Activated CD8-positive, alpha-beta T cell treated with anti-CD3 and anti-CD28 coated beads, Interleukin-2, amount 10 ng/mL, durations not matched to agents 7 days and 5 days (primary cell): ENCODE results near the gene DCAF11. TPM values are rescaled to one million over a fixed set of nuclear protein-coding genes. Genes with fewer than 3 reads are reported as not detected.
A peak's percentile ranks its signal among the peaks of the same experiment; 100 is the strongest.

ENCODE experiments used
- ATAC-seq: fragments of 150-1000 bp; cut with Tn5 transposase; one replicate; pipeline ENCODE4 v1.10.0; 2021; ENCODE audit warnings: moderate library complexity
- CTCF ChIA-PET: fragments of 350-600 bp; sonication (Branson Sonifier 250); formaldehyde crosslinking; loops from one replicate; lab custom pipeline; 2021; ENCODE audit warnings: antibody characterized with exemption; lab: Charles Lee
- POLR2A ChIA-PET: fragments of 350-600 bp; sonication (Branson Sonifier 250); formaldehyde crosslinking; loops from one replicate; lab custom pipeline; 2021; ENCODE audit warnings: antibody characterized with exemption; lab: Charles Lee
- DNase-seq: peaks from one replicate; pipeline ENCODE4 v3.0.0-alpha.2; 2020
- H3K27ac Mint-ChIP-seq: one replicate; pipeline ENCODE4 v1.8.0; 2021; ENCODE audit warnings: mild to moderate bottlenecking, mixed read lengths
- H3K27me3 Mint-ChIP-seq: one replicate; pipeline ENCODE4 v1.8.0; 2021; ENCODE audit warnings: low read depth, mixed read lengths
- H3K36me3 Mint-ChIP-seq: one replicate; pipeline ENCODE4 v1.8.0; 2021; ENCODE audit warnings: low read depth, mixed read lengths
- H3K4me1 Mint-ChIP-seq: one replicate; pipeline ENCODE4 v1.8.0; 2021; ENCODE audit warnings: low read depth, mixed read lengths
- H3K4me3 Mint-ChIP-seq: one replicate; pipeline ENCODE4 v1.8.0; 2021; ENCODE audit warnings: mild to moderate bottlenecking, mixed read lengths
- H3K9me3 Mint-ChIP-seq: one replicate; pipeline ENCODE4 v1.8.0; 2022; ENCODE audit warnings: mixed read lengths; ENCODE audit not compliant: insufficient read depth
- total RNA-seq, 2 experiments: library from RNA; stranded (reverse); gene quantifications; one replicate each; pipeline ENCODE4 v1.2.3, GENCODE V29; 2021

The DCAF11 gene
- total RNA-seq, 2 experiments from 2014 or later: 101 to 107 TPM

DNA sequence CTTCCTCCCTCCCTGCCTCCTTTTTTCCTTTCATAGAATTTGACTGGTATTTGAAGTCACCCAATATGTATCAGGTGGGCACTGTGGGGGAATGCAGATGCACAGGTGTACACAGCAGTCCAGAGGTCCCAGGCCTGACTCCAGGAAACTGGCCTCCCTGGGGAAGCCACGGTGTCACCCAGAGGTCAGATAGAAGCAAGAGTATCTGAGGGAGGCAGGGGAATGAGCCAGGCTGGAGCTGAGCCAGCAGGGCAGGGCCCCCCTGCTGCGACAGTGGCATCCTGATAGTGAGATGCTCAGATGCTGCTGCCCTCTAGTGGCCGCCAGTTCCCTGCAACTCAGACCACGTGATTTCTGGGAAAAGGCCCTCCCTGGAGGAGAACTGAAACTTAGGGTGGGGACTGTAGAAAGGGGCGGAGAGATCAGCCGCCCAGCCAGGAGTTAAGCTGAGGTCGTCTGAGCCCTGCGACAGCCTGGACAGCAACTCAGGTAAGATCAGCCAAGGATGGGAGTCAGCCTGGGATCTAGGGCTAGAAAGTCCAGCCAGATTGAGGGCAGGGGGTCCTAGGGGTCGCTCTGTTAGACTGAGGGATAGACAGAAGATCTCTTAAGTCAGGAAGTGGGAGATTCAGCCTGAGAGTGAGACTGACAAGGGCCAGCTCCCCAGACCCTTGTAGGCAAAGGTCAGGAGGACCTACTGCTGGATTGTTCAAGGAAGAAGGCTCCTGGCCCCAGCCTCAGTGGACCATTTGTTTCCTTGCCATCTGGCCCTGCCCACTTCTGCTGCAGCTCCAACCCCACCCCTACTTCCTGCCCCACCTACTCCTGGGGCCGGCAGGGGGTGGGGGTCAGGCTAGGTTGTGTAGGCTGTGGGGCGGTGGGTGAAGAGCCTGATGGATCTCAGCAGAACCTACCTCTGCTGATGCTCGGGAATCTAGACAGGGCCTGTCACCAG, 46.5 kb downstream of the DCAF11 start, which contains the start of gene IRF9:
IRF9 (plus strand) TSS at position 416 of the 955 bp plus-strand sequence. CDS start 880 bp downstream, outside the sequence.
- peak; percentile 99 for DNase-seq
- ChIA-PET POLR2A (interaction anchor here (0.5 to 7.6 kb wide), 41 partner anchors 10 to 1228 kb away, joined by 3 to 229 read pairs (median 7); partner anchors contain the start of genes CBLN3, CHMP4A, DCAF11 and EMC9), CTCF (interaction anchor here (0.7 to 4.2 kb wide), 39 partner anchors 10 to 270 kb away, joined by 3 to 77 read pairs (median 6); partner anchors contain the start of genes CARMIL3, CHMP4A, CIDEB and DCAF11)

DNA sequence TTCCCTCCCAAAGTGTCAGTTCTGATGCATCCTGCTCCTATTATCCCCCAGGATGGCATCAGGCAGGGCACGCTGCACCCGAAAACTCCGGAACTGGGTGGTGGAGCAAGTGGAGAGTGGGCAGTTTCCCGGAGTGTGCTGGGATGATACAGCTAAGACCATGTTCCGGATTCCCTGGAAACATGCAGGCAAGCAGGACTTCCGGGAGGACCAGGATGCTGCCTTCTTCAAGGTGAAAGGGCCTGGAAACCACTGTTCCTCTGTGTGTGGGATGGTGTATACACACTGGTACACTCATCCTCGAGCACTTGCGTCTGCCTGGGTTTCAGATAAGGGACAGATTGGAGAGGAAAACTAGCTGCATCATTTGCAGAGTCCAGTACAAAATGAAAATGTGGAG, 47.5 kb downstream of the DCAF11 start:
- Mint-ChIP-seq H3K36me3 (peaks cover 91% of the 10 kb centered on the region), H3K4me1 (peaks cover 60% of the 10 kb centered on the region), H3K9me3 (no peaks in the 10 kb centered on the region), H3K4me3 (peak overlapping the region; percentile 92), H3K27me3 (no peaks in the 10 kb centered on the region), H3K27ac (peak overlapping the region; percentile 100)
- CTCF ChIA-PET: interaction anchor here (1.1 to 4.2 kb wide), 18 partner anchors 9 to 269 kb away, joined by 3 to 77 read pairs (median 11); partner anchors contain the start of genes CARMIL3, CHMP4A, CIDEB and DCAF11
- ATAC-seq: no peak
- DNase-seq: no peak
- POLR2A ChIA-PET: interaction anchor here (0.6 to 7.6 kb wide), 28 partner anchors 9 to 1068 kb away, joined by 3 to 229 read pairs (median 16); partner anchors contain the start of genes CHMP4A, DCAF11, EMC9 and IPO4

More for the DNA sequence above, 46.5 kb downstream of the DCAF11 start, which contains the start of gene IRF9:
- Mint-ChIP-seq H3K4me3 (peak within 1 kb of the TSS; percentile 92), H3K4me1 (peaks cover 58% of the 10 kb centered on the region), H3K36me3 (peaks cover 88% of the 10 kb centered on the region), H3K9me3 (no peaks in the 10 kb centered on the region), H3K27me3 (no peaks in the 10 kb centered on the region), H3K27ac (peak within 1 kb of the TSS; percentile 100)
- ATAC-seq: peak; percentile 86

DNA sequence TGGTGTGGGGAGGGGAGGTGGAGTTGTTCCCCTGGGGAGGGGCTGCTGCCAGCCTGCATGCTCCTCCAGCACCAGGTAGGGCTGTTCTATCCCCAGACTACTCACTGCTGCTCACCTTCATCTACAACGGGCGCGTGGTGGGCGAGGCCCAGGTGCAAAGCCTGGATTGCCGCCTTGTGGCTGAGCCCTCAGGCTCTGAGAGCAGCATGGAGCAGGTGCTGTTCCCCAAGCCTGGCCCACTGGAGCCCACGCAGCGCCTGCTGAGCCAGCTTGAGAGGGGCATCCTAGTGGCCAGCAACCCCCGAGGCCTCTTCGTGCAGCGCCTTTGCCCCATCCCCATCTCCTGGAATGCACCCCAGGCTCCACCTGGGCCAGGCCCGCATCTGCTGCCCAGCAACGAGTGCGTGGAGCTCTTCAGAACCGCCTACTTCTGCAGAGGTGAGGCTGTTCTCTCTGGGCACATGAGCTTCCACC, 50.0 kb downstream of the DCAF11 start:
- ChIA-PET CTCF (interaction anchor here (1.1 kb wide), 1 partner anchor 133 kb away, joined by 3 read pairs; no protein-coding TSS in a partner anchor), POLR2A (interaction anchor here (0.6 to 7.6 kb wide), 13 partner anchors 9 to 84 kb away, joined by 3 to 229 read pairs (median 4); partner anchors contain the start of genes DCAF11, IPO4, NRL and PSME2)
- Mint-ChIP-seq H3K27ac (peak overlapping the region; percentile 82), H3K9me3 (no peaks in the 10 kb centered on the region), H3K4me1 (peaks cover 66% of the 10 kb centered on the region), H3K4me3 (peak overlapping the region; percentile 20), H3K36me3 (peaks cover 84% of the 10 kb centered on the region), H3K27me3 (no peaks in the 10 kb centered on the region)
- no peak for DNase-seq
- ATAC-seq: no peak

DNA sequence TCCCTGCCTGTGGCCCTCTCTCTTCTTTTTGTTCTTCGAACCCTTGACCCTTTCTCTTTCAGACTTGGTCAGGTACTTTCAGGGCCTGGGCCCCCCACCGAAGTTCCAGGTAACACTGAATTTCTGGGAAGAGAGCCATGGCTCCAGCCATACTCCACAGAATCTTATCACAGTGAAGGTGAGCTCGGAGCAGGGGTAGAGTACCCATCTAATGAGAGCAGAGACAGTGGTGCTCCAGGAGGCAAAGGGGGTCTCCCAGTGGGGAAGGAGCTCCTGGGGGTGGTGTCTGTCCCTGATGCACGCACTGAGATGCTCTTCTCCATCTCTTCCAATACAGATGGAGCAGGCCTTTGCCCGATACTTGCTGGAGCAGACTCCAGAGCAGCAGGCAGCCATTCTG, 51.2 kb downstream of the DCAF11 start:
- POLR2A ChIA-PET: interaction anchor here (1.2 to 7.6 kb wide), 7 partner anchors 12 to 51 kb away, joined by 3 to 229 read pairs (median 11); partner anchors contain the start of genes DCAF11, IPO4, NRL and PSME2
- CTCF ChIA-PET: no interaction called here

DNA sequence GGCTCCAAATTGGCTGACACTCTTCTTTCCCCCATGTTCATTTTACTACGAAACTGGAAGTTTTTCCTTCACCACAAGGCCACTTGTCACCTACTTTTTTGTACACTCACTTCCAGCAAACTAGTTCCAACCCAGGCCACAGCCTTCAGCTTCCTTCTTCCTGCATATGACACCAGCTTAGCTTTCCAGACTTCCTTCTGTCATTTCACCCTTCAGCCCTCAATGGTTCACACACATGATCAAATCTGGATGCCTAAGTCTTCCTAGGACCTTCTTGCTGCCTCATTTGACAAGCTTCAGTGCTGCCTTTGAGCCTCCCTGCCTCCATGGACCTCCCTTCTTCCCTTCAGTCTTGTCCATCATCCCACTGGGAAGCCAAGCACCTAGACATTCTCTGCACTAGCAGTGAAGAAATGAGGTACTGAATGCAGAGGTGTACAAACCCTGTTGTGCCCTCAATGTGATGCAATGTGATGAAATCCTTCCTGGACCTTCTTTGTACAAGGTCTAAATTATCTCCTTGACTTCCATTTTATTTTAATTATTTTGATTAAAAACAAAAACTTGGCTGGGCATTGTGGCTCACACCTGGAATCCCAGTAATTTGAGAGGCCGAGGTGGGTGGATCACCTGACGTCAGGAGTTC, 53.0 kb downstream of the DCAF11 start:
- no peak overlapping the region for H3K4me3 Mint-ChIP-seq
- POLR2A ChIA-PET: interaction anchor here (0.6 to 1.4 kb wide), 6 partner anchors 11 to 73 kb away, joined by 3 to 9 read pairs (median 4); partner anchors contain the start of gene EMC9

More for the DNA sequence above, 51.2 kb downstream of the DCAF11 start:
- no peaks in the 10 kb centered on the region for H3K27me3 Mint-ChIP-seq
- H3K36me3 Mint-ChIP-seq: peaks cover 82% of the 10 kb centered on the region
- peaks cover 63% of the 10 kb centered on the region for H3K4me1 Mint-ChIP-seq
- H3K27ac Mint-ChIP-seq: no peak overlapping the region
- ATAC-seq (no peak), DNase-seq (no peak)
- no peaks in the 10 kb centered on the region for H3K9me3 Mint-ChIP-seq
- no peak overlapping the region for H3K4me3 Mint-ChIP-seq

DNA sequence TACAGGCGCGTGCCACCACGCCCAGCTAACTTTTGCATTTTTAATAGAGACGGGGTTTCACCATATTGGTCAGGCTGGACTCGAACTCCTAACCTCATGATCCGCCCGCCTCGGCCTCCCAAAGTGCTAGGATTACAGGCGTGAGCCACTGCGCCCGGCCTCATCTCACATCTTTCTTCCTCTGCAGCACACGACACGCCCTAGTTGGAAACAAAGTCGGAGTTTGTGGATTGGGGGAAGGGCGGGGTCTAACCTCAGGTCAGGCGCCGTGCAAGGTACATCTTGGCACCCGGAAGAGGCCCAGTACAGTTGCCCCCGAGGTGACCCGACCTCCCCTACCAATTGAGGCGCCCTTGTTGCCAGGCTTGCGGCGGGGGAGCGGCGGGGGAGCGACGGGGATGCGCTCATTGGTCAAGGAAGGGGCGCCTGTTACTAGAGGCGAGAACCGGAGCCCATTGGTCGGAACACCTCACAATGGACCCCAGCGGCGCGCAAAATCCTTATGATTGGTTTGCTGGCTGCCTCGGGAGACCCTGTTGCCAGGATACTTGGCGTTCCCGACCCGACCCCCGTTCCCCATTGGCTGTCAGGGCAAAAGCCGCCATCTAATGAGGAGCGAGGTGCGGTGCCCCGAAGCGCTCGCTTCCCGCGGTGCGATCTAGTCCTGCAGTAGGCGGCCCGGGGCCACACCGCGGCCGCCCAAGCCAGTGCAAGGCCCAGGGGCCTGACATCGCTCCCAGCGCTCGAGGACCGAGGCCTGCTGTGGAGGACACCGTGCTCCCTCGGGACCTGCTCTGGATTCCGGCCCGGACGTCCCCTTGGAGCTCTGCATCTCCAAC, 57.1 kb downstream of the DCAF11 start, which contains the start of gene REC8:
REC8 (plus strand) TSS at position 659 of the 839 bp plus-strand sequence. CDS start 473 bp downstream, outside the sequence.
- H3K4me1 Mint-ChIP-seq: peaks cover 50% of the 10 kb centered on the region
- CTCF ChIA-PET: interaction anchor here (0.6 to 2.5 kb wide), 2 partner anchors 11 to 44 kb away, joined by 5 to 7 read pairs; partner anchors contain the start of genes IRF9 and MDP1
- ATAC-seq: peak; percentile 77
- peak within 1 kb of the TSS; percentile 81 for H3K27ac Mint-ChIP-seq
- H3K9me3 Mint-ChIP-seq: no peaks in the 10 kb centered on the region
- peak within 1 kb of the TSS; percentile 77 for H3K4me3 Mint-ChIP-seq
- peak; percentile 85 for DNase-seq
- H3K27me3 Mint-ChIP-seq: no peaks in the 10 kb centered on the region
- peaks cover 60% of the 10 kb centered on the region for H3K36me3 Mint-ChIP-seq
- POLR2A ChIA-PET: interaction anchor here (0.6 to 6.2 kb wide), 10 partner anchors 9 to 1036 kb away, joined by 3 to 74 read pairs (median 4); partner anchors contain the start of genes IPO4 and IRF9

More for the DNA sequence above, 53.0 kb downstream of the DCAF11 start:
- H3K27me3 Mint-ChIP-seq: no peaks in the 10 kb centered on the region
- H3K27ac Mint-ChIP-seq: peak overlapping the region; percentile 63
- CTCF ChIA-PET: no interaction called here
- peaks cover 72% of the 10 kb centered on the region for H3K4me1 Mint-ChIP-seq
- peaks cover 78% of the 10 kb centered on the region for H3K36me3 Mint-ChIP-seq
- DNase-seq (no peak), ATAC-seq (no peak)
- no peaks in the 10 kb centered on the region for H3K9me3 Mint-ChIP-seq

DNA sequence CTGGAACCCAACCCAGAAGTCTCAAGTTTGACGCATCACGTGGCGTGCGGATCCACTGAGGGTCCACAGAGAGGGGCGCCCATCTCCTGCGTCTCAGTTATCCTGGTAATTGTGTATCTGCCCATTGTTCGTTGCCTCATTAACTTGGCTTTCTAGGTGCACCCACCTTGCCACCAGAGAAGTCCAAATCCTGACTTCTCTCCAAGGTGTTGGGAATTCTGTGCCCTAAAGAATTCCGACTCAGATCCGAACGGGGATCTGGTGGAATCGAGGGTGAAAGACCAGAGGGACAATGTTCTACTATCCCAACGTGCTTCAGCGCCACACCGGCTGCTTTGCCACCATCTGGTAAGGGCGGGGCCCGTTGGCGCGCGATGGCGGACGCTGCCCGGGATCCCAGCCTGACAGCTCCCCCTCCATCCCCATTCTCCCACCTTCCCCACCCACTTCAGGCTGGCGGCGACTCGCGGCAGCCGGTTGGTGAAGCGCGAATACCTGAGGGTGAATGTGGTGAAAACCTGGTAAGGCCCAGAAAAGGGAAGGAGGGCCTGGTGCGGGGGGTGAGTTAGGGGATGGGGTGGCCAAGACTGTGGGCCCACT, 57.8 kb downstream of the DCAF11 start:
- ATAC-seq: no peak
- peak overlapping the region; percentile 77 for H3K4me3 Mint-ChIP-seq
- ChIA-PET POLR2A (interaction anchor here (2.0 to 6.2 kb wide), 3 partner anchors 11 to 15 kb away, joined by 4 to 74 read pairs (median 25); partner anchors contain the start of genes IPO4 and IRF9), CTCF (interaction anchor here (2.5 kb wide), 1 partner anchor 11 kb away, joined by 7 read pairs; the partner anchor contains the start of gene IRF9)
- H3K27me3 Mint-ChIP-seq: no peaks in the 10 kb centered on the region
- DNase-seq: no peak
- no peaks in the 10 kb centered on the region for H3K9me3 Mint-ChIP-seq
- H3K27ac Mint-ChIP-seq: peak overlapping the region; percentile 72
- peaks cover 60% of the 10 kb centered on the region for H3K36me3 Mint-ChIP-seq
- peaks cover 44% of the 10 kb centered on the region for H3K4me1 Mint-ChIP-seq

DNA sequence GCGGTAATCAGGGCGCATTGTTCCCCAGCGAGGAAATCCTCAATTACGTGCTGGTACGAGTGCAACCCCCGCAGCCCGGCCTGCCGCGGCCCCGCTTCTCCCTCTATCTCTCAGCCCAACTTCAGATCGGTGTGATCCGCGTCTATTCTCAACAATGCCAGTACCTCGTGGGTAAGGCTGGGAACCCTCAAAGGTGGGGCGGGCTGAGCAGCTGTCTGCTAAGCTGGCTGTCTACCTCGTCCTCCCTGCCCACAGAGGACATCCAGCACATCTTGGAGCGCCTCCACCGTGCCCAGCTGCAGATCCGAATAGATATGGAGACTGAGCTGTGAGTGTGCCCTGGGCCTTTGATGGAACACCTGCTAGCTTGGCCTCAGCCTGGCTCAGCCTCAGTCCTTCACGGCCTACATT, 58.3 kb downstream of the DCAF11 start:
- Mint-ChIP-seq H3K9me3 (no peaks in the 10 kb centered on the region), H3K36me3 (peaks cover 58% of the 10 kb centered on the region), H3K4me1 (peaks cover 41% of the 10 kb centered on the region), H3K27ac (peak overlapping the region; percentile 60), H3K27me3 (no peaks in the 10 kb centered on the region), H3K4me3 (peak overlapping the region; percentile 77)
- DNase-seq: no peak
- no peak for ATAC-seq
- ChIA-PET CTCF (interaction anchor here (0.7 to 1.0 kb wide), 2 partner anchors 11 to 70 kb away, joined by 3 to 4 read pairs; partner anchors contain the start of genes IRF9 and TINF2), POLR2A (interaction anchor here (0.9 to 6.2 kb wide), 5 partner anchors 8 to 14 kb away, joined by 3 to 74 read pairs (median 4); partner anchors contain the start of genes IPO4 and IRF9)
